NCI-H1930 (cell line): ENCODE measurements around the gene TPGS2.
"Not testable (repeated sequence)": the region's sequence is repeated elsewhere in the genome, so short reads cannot be mapped to it uniquely, and the experiment has no call there.

ENCODE experiments used
- DNase-seq, 2 experiments: peaks; one replicate each; lab custom pipeline; 2025; lab: John Stamatoyannopoulos, UW

The TPGS2 gene

GRCh38 chr18:36772241-36772723 is 56.5 kb downstream of the TPGS2 start:
- no peak for DNase-seq

GRCh38 chr18:36771245-36771644 is 57.6 kb downstream of the TPGS2 start:
- no peak for DNase-seq

GRCh38 chr18:36770315-36770946 is 58.4 kb downstream of the TPGS2 start:
- no peak for DNase-seq

- DNase-seq, result no peak
These were observed 59.0 kb downstream of the TPGS2 start for GRCh38 chr18:36769611-36770314.

GRCh38 chr18:36769172-36769571 is 59.6 kb downstream of the TPGS2 start:
- DNase-seq, result no peak

- no peak for DNase-seq
These were observed 62.0 kb downstream of the TPGS2 start for GRCh38 chr18:36766836-36767235.

- DNase-seq, result not testable (repeated sequence)
These were observed 65.8 kb downstream of the TPGS2 start for GRCh38 chr18:36762965-36763364.

GRCh38 chr18:36762074-36762473 is 66.7 kb downstream of the TPGS2 start:
- no peak for DNase-seq

GRCh38 chr18:36761186-36761698 is 67.6 kb downstream of the TPGS2 start:
- no peak for DNase-seq

- no peak for DNase-seq
These were observed 68.2 kb downstream of the TPGS2 start for GRCh38 chr18:36760598-36760997.

GRCh38 chr18:36759167-36759776 is 69.5 kb downstream of the TPGS2 start:
- no peak for DNase-seq

- DNase-seq, result no peak
These were observed 70.2 kb downstream of the TPGS2 start for GRCh38 chr18:36758623-36759022.

- no peak for DNase-seq
These were observed 70.8 kb downstream of the TPGS2 start for GRCh38 chr18:36757991-36758390.

GRCh38 chr18:36757081-36757480 is 71.7 kb downstream of the TPGS2 start:
- DNase-seq, result peak in 1 of 2 experiments; percentile 39

- DNase-seq, result no peak
These were observed 72.6 kb downstream of the TPGS2 start for GRCh38 chr18:36756242-36756641.

GRCh38 chr18:36752929-36753865 is 75.6 kb downstream of the TPGS2 start:
- DNase-seq, result no peak

- no peak for DNase-seq
These were observed 83.4 kb downstream of the TPGS2 start for GRCh38 chr18:36745219-36745975.

GRCh38 chr18:36744261-36744876 is 84.4 kb downstream of the TPGS2 start:
- no peak for DNase-seq
